K562 treated with DMSO at 1 percent for 4 hours (cell line): ENCODE data around the gene PTGER4. TPM values are rescaled to one million over a fixed set of nuclear protein-coding genes. Genes with fewer than 3 reads are reported as not detected.

ENCODE experiments used
- total RNA-seq: library from RNA; unstranded; fragments of 300-600 nt; gene quantifications from 2 replicates; pipeline ENCODE4 v1.2.3, GENCODE V29; 2022; ENCODE audit not compliant: insufficient read depth

PTGER4 gene
- total RNA-seq, result not detected in 2 replicates

GRCh38 chr5:40679913-40680681 is at the start of gene PTGER4:
PTGER4 (plus strand) TSS chr5:40679915; CDS start chr5:40680994, 1,079 bp downstream.

Other genes with a start within 250 kb of the PTGER4 start
- gene TTC33, start 76.0 kb downstream of the PTGER4 start, total RNA-seq, result 5.2 and 5.6 TPM in 2 replicates
- gene PRKAA1, start 118.5 kb downstream of the PTGER4 start, total RNA-seq, result 12.5 and 17.1 TPM in 2 replicates
- gene RPL37, start 155.3 kb downstream of the PTGER4 start, total RNA-seq, result 2,029 and 2,194 TPM in 2 replicates
- 3.1 and 7.3 TPM in 2 replicates for gene CARD6, start 161.5 kb downstream of the PTGER4 start, total RNA-seq
- not detected in 2 replicates for gene C7, start 229.6 kb downstream of the PTGER4 start, total RNA-seq